ENCODE measurements around the gene XXYLT1.

DNA sequence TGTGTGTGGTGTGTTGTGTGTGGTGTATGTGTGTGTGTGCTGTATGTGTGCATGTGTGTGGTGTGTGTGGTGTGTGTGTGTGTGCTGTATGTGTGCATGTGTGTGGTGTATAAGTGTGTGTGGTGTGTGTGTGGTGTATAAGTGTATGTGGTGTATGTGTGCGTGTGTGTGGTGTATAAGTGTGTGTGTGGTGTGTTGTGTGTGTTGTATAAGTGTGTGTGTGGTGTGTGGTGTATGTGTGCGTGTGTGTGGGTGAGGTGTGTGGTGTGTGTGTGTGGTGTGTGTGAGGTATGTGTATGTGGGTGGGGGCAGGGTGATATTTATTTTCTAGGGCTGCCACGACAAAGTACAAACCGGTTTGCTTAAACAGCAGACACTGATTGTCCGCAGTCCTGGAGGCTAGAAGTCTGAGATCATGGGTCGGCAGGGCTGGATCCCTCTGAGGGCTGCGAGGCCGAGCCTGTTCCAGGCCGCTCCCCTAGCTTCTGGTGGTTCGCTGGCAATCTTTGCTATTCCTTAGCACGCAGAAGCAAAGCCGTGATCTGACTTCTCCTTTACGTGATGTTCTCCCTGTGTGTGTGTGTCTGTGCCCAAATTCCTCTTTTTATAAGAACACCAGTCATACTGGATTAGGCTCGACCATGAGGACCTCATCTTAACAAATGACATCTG is 160.2 kb downstream of the XXYLT1 start:
- TF ChIP-seq ZNF70 (CRISPR knock-in tag; IDR thresholded peaks at IDR 0.05) = no peak
- TF ChIP-seq, protein P1, sequence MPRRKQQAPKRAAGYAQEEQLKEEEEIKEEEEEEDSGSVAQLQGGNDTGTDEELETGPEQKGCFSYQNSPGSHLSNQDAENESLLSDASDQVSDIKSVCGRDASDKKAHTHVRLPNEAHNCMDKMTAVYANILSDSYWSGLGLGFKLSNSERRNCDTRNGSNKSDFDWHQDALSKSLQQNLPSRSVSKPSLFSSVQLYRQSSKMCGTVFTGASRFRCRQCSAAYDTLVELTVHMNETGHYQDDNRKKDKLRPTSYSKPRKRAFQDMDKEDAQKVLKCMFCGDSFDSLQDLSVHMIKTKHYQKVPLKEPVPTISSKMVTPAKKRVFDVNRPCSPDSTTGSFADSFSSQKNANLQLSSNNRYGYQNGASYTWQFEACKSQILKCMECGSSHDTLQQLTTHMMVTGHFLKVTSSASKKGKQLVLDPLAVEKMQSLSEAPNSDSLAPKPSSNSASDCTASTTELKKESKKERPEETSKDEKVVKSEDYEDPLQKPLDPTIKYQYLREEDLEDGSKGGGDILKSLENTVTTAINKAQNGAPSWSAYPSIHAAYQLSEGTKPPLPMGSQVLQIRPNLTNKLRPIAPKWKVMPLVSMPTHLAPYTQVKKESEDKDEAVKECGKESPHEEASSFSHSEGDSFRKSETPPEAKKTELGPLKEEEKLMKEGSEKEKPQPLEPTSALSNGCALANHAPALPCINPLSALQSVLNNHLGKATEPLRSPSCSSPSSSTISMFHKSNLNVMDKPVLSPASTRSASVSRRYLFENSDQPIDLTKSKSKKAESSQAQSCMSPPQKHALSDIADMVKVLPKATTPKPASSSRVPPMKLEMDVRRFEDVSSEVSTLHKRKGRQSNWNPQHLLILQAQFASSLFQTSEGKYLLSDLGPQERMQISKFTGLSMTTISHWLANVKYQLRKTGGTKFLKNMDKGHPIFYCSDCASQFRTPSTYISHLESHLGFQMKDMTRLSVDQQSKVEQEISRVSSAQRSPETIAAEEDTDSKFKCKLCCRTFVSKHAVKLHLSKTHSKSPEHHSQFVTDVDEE (CRISPR knock-in tag; IDR thresholded peaks at IDR 0.05) = no peak
- TF ChIP-seq TOX (CRISPR knock-in tag; IDR thresholded peaks at IDR 0.05; ENCODE audit: borderline replicate concordance) = no peak
- no peak for TF ChIP-seq BACH2 (CRISPR knock-in tag; IDR thresholded peaks at IDR 0.05; ENCODE audit: borderline replicate concordance)
